Right lobe of liver (tissue), 6 donors: Measurements from ENCODE around the gene IFNA4. TPM values are rescaled to one million over a fixed set of nuclear protein-coding genes. Genes with fewer than 3 reads are reported as not detected.
A peak's percentile ranks its signal among the peaks of the same experiment; 100 is the strongest.

Experiments used
- ATAC-seq, 4 donors: fragments of 200-7000 bp; cut with Tn5 transposase; one replicate each; pipeline ENCODE4 v1.9.1; 2020; ENCODE audit warnings: mild to moderate bottlenecking in 4 of 4, moderate library complexity in 4 of 4
- DNase-seq, 3 donors: peaks; one replicate each; pipeline ENCODE4 v3.0.0-alpha.2; 2020
- H3K27ac ChIP-seq, 3 donors: fragments of 200-600 bp; one replicate each; pipeline ENCODE4 v1.8.0; 2022
- H3K27me3 ChIP-seq, 2 donors: fragments of 200-600 bp; one replicate each; pipeline ENCODE4 v1.8.0; 2022
- H3K36me3 ChIP-seq, 4 donors: fragments of 200-600 bp; sonication (generic) in 1 of 4; one replicate each; pipeline versions ENCODE4 v1.5.1 to v1.8.0; 2017 to 2022; ENCODE audit warnings: control low read depth in 1 of 4
- H3K4me1 ChIP-seq, 4 donors: fragments of 200-600 bp; sonication (generic) in 1 of 4; one replicate each; pipeline versions ENCODE4 v1.5.1 to v1.8.0; 2017 to 2022; ENCODE audit warnings: control low read depth in 1 of 4
- H3K4me3 ChIP-seq, 3 donors: fragments of 200-600 bp; one replicate each; pipeline ENCODE4 v1.8.0; 2022
- H3K9me3 ChIP-seq, 4 donors: fragments of 200-600 bp; sonication (generic) in 1 of 4; one replicate each; pipeline versions ENCODE4 v1.5.1 to v1.8.0; 2017 to 2022; ENCODE audit warnings: control low read depth in 1 of 4
- POLR2A ChIP-seq: fragments of 450-650 bp; IDR thresholded peaks from one replicate; pipeline ENCODE4 v1.6.1; 2017; ENCODE audit warnings: antibody characterized with exemption, mild to moderate bottlenecking
- WGBS: methylation state at CpG from one replicate; pipeline ENCODE4 v1.1.6; 2018; ENCODE audit warnings: low coverage, low lambda C conversion rate; ENCODE audit not compliant: insufficient coverage; ENCODE audit errors: missing lambda C conversion rate; 5-methylcytosine and 5-hydroxymethylcytosine counted together
- intact Hi-C, 2 donors: fragments of 100-400 bp; cut with DNase I; formaldehyde crosslinking; loops; one replicate each; pipeline versions ENCODE4 v1.11.2 to v1.14.1; 2022
- total RNA-seq, 6 experiments: library from RNA; depleted of rRNA in 2 of 6; stranded (reverse); fragments of >200 nt in 2 of 6; fragmentation: NEBNext Ultra II Directional in 3 of 6; extraction: Animal tissue kit (Norgen Biotek cat#: 25700) in 3 of 6; gene quantifications; one replicate each; pipeline versions ENCODE4 v1.1.0 to v1.2.4, GENCODE V29; 2016 to 2023
- TF ChIP-seq, protein P1 (sequence below), 4 donors: fragments of 200-600 bp in 3 of 4; fragments of 450-650 bp in 1 of 4; IDR thresholded peaks; one replicate each; pipeline versions ENCODE4 v1.5.1 to v1.8.0; 2016 to 2022; ENCODE audit warnings: antibody characterized with exemption in 4 of 4, mild to moderate bottlenecking in 2 of 4
- donor health status: DM: no; HTN: yes; CAD: no.
- donor health status: DM: no; HTN: no; CAD: no.
- donor health status: DM: no; HTN: no; CAD: no.
- donor health status: DM: no; HTN: yes; CAD: no.
- donor health status: DM: no; HTN: yes; CAD: no.

The IFNA4 gene
- total RNA-seq, 6 experiments from 2014 or later: not detected

DNA sequence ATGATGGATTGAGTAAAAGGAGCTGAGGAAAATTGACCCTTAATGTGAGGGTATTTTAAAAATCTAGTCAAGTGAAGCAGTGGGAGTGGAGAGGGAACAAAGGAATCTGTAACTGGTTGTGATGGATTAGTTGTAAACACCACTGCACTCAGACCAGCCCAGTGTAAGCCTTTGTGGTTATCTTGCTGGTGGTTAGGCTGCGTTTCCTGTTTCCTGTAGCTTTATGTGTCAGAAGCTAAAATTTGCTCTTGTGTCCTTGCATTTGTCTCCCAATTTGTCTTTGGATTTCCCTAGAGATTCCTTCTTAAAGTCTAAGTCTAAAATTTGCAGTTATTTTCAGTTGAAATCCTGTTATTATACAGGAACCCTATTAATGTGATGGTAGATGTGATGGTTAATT lies 27.2 kb downstream of the IFNA4 start:
- 8% methylated on average over 1 of the region's 1 CpG for WGBS
- Histone ChIP-seq H3K9me3 (no peaks in the 10 kb centered on the region), H3K4me3 (no peak overlapping the region), H3K27me3 (no peaks in the 10 kb centered on the region), H3K4me1 (no peaks in the 10 kb centered on the region), H3K36me3 (no peaks in the 10 kb centered on the region), H3K27ac (no peak overlapping the region)
- ATAC-seq (no peak), DNase-seq (no peak)
- TF ChIP-seq POLR2A: no peak
- TF ChIP-seq, protein P1, sequence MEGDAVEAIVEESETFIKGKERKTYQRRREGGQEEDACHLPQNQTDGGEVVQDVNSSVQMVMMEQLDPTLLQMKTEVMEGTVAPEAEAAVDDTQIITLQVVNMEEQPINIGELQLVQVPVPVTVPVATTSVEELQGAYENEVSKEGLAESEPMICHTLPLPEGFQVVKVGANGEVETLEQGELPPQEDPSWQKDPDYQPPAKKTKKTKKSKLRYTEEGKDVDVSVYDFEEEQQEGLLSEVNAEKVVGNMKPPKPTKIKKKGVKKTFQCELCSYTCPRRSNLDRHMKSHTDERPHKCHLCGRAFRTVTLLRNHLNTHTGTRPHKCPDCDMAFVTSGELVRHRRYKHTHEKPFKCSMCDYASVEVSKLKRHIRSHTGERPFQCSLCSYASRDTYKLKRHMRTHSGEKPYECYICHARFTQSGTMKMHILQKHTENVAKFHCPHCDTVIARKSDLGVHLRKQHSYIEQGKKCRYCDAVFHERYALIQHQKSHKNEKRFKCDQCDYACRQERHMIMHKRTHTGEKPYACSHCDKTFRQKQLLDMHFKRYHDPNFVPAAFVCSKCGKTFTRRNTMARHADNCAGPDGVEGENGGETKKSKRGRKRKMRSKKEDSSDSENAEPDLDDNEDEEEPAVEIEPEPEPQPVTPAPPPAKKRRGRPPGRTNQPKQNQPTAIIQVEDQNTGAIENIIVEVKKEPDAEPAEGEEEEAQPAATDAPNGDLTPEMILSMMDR (IDR thresholded peaks at IDR 0.05): no peak
- intact Hi-C loops: no loop called here

DNA sequence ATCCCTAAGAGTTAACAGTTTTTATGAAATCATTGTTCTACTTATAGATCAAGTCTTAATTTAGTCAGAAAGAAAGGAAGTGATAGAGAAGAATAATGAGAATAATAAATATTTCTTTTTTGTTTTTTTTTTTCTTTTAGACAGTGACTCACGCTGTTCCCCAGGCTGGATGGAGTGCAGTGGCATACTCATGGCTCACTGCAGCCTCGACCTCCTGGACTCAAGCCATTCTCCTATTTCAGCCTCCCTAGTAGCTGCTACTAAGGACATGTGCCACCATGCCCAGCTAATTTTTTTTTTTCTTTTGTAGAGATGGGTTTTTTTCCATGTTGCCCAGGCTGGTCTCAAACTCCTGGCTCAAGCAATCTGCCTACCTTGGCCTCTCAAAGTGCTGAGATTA lies 31.9 kb downstream of the IFNA4 start:
- H3K27ac ChIP-seq: no peak overlapping the region
- DNase-seq (no peak), ATAC-seq (no peak)
- no peak for TF ChIP-seq POLR2A
- TF ChIP-seq, protein P1 (IDR thresholded peaks at IDR 0.05): no peak
- H3K36me3 ChIP-seq: no peaks in the 10 kb centered on the region
- 36% methylated on average over 2 of the region's 2 CpGs for WGBS
- no peaks in the 10 kb centered on the region for H3K9me3 ChIP-seq
- H3K27me3 ChIP-seq: no peaks in the 10 kb centered on the region
- no peak overlapping the region for H3K4me3 ChIP-seq
- intact Hi-C loops: no loop called here
- no peaks in the 10 kb centered on the region for H3K4me1 ChIP-seq

DNA sequence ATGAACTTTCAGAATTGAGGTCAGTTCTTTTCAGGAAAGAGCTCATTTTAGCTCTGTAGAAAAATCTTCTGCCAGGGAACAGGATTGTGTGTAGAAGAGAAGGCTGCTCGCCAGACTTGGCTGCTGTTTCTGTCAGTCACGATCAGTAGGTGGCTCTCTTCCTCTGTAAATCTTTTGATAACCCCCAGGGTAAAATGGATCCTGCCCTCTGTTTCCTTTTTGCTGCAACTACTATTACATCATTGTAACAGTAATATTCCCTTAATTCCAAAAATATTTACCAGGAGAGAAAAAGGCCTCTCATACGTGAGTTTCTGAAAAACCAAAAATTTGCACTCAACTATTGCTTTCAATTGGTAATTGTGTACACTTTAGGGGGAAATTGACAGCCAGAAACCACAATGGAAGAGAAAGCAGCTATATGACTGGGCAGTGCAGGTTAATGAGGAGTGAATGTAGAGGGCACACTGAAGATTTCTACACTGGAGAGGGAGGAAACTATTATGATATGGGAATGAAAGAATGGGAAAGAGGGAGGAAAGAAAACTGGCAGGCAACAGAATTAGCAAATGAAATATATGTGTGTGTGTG lies 33.3 kb downstream of the IFNA4 start:
- peak; percentile 47 to 73 (median 56) for ATAC-seq
- Histone ChIP-seq H3K27ac (no peak overlapping the region), H3K4me1 (no peaks in the 10 kb centered on the region), H3K27me3 (no peaks in the 10 kb centered on the region), H3K36me3 (no peaks in the 10 kb centered on the region), H3K4me3 (no peak overlapping the region), H3K9me3 (no peaks in the 10 kb centered on the region)
- 0% methylated on average over 3 of the region's 3 CpGs for WGBS
- intact Hi-C loops: no loop called here
- DNase-seq: no peak
- TF ChIP-seq, protein P1 (IDR thresholded peaks at IDR 0.05): peak in 2 of 4 donors; percentile 11 to 13
- TF ChIP-seq POLR2A: no peak

DNA sequence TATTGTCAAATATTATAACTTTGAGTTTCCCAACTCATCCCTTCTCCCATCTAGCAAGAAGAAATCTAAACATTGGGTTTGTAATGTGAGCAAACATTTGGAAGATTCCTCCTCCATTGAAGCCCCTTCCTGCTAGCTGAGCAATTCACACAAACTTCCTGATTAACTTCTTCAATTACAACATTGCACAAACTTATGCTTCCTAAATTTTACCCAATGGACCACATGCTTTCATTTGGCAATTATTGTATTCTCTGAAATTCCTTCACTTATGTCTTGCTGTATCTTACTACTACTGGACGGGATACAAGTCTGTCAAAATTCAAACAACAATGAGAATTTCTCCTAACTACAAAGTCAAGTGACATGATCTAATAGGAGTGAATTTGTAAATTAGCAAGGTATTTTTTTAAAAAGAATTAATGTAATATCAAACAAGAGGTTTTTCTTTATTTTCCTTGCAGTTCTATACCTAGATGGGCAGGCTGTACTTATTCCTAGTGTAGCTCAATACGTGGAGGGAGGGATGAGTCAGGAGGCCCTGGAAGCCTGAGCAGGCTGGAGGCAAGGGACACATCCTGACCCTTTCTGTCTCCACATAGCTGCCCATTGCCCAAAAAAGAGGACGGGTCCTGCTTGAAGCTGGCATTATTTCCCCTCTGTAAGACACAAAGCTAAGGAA lies 33.9 kb downstream of the IFNA4 start:
- H3K9me3 ChIP-seq: no peaks in the 10 kb centered on the region
- no peaks in the 10 kb centered on the region for H3K36me3 ChIP-seq
- H3K4me1 ChIP-seq: no peaks in the 10 kb centered on the region
- DNase-seq (no peak), ATAC-seq (peak; percentile 14 to 28 (median 20))
- 11% methylated on average over 3 of the region's 3 CpGs for WGBS
- H3K4me3 ChIP-seq: no peak overlapping the region
- H3K27ac ChIP-seq: no peak overlapping the region
- TF ChIP-seq POLR2A: no peak
- TF ChIP-seq, protein P1 (IDR thresholded peaks at IDR 0.05): no peak
- H3K27me3 ChIP-seq: no peaks in the 10 kb centered on the region
- intact Hi-C loops: no loop called here
